ENCODE measurements around the gene GDI1. TPM values are rescaled to one million over a fixed set of nuclear protein-coding genes. Genes with fewer than 3 reads are reported as not detected.

Gene GDI1
- polyA plus RNA-seq, 4 donors, result 118 to 136 (median 132) TPM

- DNase-seq (ENCODE audit: low read depth in 4 of 4, low spot score in 3 of 4), result no peak
Observed at GRCh38 chrX:154477891-154478477, 41.0 kb downstream of the GDI1 start.

GRCh38 chrX:154478728-154479622 lies 42.0 kb downstream of the GDI1 start, which contains the start of gene LAGE3:
Gene LAGE3 (minus strand): TSS chrX:154479281. CDS start chrX:154478915, 366 bp downstream.
- peak; percentile 71 to 74 (median 72) for DNase-seq (ENCODE audit: low read depth in 4 of 4, low spot score in 3 of 4)

DNA sequence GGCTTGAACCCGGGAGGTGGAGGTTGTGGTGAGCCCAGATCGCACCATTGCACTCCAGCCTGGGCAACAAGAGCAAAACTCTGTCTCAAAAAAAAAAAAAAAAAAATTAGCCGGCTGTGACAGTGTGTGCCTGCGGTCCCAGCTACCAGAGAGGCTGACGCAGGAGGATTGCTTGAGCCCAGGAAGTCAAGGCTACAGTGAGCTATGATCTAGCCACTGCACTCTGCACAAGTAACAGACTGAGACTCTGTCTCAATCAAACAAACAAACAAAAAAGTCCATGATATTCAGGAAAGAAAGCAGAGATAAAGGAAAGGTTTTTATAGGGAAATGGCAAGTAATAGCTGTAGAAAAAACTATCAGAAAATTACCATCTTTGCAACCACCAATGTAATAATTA lies 44.2 kb downstream of the GDI1 start:
- DNase-seq (ENCODE audit: low read depth in 4 of 4, low spot score in 3 of 4), result no peak

DNA sequence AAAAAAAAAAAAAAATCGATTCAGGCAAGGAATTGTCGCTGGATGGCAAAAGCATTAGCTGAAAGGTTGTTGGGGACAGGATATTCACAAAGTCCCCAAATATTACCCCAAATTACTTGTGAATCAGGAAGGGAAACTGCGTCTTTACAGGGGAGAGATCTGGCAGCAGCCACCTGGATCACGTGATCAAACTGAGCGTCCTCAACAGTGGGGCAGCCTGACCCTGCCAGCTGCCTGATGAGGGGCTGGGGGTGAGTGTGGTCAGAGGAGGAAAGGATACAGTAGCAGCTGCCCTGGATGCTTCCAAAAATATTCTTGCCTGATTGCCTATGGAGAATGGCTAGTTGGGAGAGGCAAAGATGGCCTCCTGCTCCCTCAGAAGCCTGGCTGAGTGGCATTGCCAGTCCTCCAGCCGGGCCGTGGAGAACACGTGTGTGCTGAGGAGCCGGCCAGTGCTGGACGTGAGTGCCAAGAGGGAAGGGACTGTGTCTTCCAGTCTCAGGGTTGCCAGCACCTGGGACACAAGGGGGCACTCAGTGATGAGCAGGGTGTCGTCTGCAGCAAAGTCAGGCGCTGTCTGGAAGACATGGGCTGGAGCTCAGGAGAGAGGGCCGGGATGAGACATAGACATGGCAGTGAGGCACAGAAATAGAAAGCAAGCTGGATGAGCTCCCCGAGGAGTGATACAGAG lies 45.1 kb downstream of the GDI1 start:
- DNase-seq (ENCODE audit: low read depth in 4 of 4, low spot score in 3 of 4), result no peak

DNA sequence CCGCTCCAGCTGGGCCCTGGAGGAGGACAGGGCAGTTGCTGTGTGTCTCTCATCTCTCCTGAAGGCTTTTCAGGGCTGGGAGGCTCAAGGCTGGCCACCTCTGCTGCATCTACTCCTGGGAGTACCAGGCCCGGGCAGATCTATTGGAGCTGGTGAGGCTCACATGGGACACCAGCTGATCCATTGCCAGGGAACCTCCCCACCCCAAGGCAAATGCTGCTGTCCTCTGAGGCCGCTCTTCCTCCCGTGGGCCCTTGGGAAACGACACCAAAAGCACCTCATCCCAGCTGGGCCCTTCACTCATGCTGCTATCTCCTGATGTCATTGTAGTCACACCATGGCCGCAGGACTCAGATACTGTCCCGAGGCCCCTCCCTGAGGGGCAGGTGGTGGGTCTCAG lies 45.8 kb downstream of the GDI1 start:
- DNase-seq (ENCODE audit: low read depth in 4 of 4, low spot score in 3 of 4), result no peak

- DNase-seq (ENCODE audit: low read depth in 4 of 4, low spot score in 3 of 4), result no peak
Observed at GRCh38 chrX:154483325-154483724, 46.4 kb downstream of the GDI1 start.

DNA sequence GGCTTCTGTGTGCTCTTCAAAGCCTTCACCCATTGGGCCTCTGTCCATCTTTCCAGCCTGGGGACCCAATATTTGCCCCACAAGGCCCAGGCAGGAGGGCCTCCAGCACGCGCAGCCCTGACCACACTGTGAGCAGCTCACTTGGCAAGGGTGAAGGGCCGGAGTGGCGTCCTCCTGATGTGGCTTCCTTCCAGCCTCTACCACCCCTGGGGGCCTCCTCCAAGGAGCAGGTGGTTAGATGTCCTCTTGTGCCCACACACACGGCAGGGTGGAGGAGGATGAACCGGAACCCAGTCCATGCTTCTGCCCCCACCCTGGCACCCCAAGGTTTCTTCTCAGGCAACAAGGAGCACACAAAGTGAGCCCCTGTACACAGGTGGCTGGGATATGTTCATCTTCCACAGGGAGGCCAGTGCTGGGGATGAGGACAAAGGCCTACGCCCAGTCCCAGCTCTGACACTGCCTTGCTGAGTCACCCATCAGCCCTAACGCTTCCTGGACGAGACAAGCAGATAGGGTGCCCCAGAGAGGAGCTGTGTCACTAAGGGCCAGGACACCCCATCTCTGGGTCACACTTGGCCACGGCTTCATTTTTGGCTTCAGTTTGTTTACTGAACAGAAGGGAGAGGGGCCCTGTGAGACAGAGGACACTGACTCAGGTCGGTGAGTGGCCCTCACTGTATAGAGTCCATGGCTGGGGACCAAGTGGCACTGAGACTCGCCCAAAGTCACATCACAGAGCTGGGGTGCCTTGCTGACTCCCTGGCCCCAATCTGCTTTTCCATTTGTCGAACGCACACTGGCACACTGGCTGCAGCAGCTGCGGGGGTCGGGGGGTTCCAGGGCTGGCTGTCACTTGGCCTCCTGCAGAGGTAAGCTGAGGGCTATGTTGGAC lies 47.5 kb downstream of the GDI1 start:
- no peak for DNase-seq (ENCODE audit: low read depth in 4 of 4, low spot score in 3 of 4)

GRCh38 chrX:154485150-154486051 lies 48.4 kb downstream of the GDI1 start:
- DNase-seq (ENCODE audit: low read depth in 4 of 4, low spot score in 3 of 4), result no peak

DNA sequence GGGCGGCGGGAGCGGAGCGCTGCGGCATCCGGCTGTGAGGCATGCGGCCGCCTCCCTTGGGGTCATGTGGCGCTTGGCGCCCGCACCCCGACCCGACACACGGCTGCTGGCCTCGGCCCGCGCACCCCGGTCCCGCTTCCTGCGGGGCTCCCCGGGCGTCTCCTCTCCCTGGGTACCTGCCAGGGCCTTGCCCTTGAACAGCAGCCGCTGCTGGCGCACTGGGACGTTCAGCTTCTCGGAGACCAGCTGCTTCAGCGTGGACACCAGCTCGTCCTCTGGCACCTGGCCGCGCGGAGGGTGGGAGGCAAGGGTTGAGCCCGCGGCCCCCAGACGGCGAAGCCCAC lies 49.1 kb downstream of the GDI1 start:
- DNase-seq (ENCODE audit: low read depth in 4 of 4, low spot score in 3 of 4), result no peak

DNA sequence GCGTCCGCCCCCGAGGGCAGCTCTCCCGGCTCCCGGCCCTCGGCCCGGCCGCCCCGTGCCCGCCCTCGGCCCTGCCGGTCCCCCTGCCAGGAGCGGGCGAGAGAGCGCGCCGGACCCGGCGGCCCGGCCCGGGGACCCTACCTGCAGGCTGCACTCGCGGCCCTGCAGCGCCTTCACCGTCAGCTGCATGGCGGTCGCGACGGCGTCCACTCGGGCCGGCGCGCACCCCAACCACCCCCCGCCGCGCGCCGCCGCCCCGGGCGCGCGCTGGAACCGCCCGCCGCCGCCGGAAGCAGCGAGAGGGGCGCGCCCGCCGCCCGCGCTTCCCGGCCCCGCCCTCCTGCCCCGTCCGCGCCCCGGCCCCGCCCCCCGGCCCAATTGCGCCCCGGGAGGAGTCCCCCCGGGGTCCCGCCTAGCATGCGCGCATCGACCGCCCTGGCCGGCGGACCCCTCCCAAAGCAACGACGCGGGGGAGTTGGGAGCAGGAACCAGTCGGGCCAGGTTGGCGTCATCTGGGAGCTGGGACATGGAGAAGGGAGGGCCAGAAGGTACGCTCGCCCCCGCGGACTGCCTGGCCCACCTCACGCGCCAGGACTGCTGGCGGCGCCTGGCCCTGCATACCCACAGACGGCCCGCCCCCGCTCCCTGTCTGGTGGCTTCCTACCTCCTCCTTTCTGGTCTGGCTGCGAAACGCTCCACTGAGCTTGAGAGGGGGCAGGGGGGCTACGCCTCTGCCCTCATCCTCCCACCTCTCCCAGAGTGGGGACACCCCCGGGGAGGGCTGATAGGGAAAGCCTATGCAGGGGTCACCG lies 49.6 kb downstream of the GDI1 start, which contains the start of gene UBL4A:
Gene UBL4A (minus strand): TSS at position 220 of the 812 bp plus-strand sequence. CDS start 31 bp downstream, at position 189.
- peak in 2 of 4 donors; percentile 48 to 60 for DNase-seq (ENCODE audit: low read depth in 4 of 4, low spot score in 3 of 4)

DNA sequence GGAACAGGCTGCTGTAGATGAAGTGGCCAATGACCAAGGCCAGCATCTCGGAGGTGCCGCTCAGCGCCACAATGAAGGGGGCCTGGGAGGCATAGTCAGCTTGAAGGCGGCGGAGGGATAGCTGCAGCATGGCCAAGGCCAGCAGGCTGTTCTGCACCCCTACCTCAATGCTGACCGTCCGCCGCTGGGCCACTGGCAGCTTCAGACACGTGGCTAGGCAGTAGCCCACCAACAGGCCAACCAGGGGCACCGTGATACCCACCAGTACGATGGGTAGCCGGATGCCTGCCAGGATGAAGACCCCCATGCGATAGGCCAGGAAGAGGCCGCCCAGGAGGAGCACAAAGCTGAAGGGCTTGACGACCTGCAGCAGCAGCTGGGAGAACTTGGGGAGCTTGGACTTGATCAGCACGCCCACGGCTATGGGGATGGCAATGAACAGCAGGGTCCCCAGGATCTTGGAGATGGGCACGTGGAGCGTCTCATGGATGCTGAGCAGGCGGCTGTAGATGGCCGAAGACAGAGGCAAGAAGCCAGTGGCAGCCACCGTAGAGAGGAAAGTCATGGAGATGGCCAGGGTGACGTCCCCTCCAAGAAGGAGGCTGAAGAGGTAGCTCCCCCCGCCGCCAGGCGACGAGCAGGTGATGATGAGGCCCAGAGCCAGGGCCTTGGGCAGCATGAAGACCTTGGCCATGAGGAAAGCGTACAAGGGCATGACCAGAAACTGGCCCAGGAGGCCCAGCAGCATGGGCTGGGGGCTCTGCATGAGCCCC lies 50.8 kb downstream of the GDI1 start:
- no peak for DNase-seq (ENCODE audit: low read depth in 4 of 4, low spot score in 3 of 4)

GRCh38 chrX:154488336-154489075 lies 51.6 kb downstream of the GDI1 start:
- no peak for DNase-seq (ENCODE audit: low read depth in 4 of 4, low spot score in 3 of 4)

DNA sequence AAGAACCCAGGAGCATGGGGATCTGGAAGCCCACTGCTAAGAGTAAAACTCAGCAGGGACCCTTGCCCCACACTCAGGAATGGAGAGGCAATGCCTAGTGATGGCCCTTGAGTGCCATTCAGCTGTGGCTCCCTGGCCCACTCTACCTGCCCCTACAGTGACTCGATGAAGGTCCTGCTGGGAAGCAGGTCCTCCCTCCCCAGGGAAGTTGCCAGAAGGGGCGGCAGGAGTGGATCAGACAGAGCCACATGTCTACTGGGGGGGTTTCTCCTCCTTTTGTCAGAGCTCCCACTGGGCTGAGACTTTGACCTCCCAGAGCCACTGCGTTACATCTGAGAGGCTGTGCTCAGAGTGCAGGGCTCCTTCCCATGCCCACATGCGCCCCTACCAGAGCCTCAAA lies 52.2 kb downstream of the GDI1 start:
- DNase-seq (ENCODE audit: low read depth in 4 of 4, low spot score in 3 of 4), result no peak

DNA sequence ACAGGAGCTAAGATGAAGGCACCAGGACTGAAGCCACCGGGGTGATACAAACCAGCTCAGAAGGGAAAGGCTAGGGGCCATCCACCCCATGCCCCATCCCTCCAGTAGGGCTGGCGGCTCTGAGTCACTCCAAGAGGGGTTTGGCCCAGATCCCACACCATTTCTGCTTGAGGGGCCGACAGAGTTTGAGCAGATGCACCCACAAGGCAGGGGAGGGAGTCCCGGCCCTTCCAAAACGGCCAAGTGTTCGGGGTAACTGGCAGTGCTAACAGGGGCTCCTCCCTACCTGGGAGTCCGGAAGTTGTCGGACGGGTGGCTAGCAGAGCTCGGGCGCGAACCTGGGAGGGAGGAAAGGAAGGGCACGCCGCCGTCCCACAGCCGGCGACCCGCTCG lies 53.1 kb downstream of the GDI1 start:
- no peak for DNase-seq (ENCODE audit: low read depth in 4 of 4, low spot score in 3 of 4)

GRCh38 chrX:154490414-154491083 lies 53.6 kb downstream of the GDI1 start, which contains the start of gene SLC10A3:
Gene SLC10A3 (minus strand): TSS chrX:154490629. CDS start chrX:154488940, 1,689 bp downstream.
- peak; percentile 74 to 84 (median 77) for DNase-seq (ENCODE audit: low read depth in 4 of 4, low spot score in 3 of 4)

Measured in right renal pelvis (tissue), 4 donors.